HepG2 (cell line): ENCODE data around the gene GJB2.

ENCODE experiments used
- EZH2 ChIP-seq: conservative IDR thresholded peaks from 2 replicates; pipeline ENCODE4 v1.6.1; 2012; ENCODE audit warnings: mild to moderate bottlenecking, low read depth, low read length, moderate library complexity
- HINFP ChIP-seq: sonication (generic); formaldehyde crosslinking; IDR thresholded peaks from 2 replicates; pipeline ENCODE4 v1.4.0; 2020; ENCODE audit warnings: low read depth, mild to moderate bottlenecking, missing genetic modification reagents
- TIGD3 ChIP-seq: sonication (generic); formaldehyde crosslinking; IDR thresholded peaks from 2 replicates; pipeline ENCODE4 v1.5.1; 2020; ENCODE audit warnings: mild to moderate bottlenecking, missing genetic modification reagents, borderline replicate concordance
- ZBTB26 ChIP-seq: IDR thresholded peaks from 2 replicates; pipeline ENCODE4 v1.6.1; 2016; ENCODE audit warnings: missing compliant biosample characterization, missing genetic modification reagents, borderline replicate concordance
- ZNF460 ChIP-seq: sonication (generic); formaldehyde crosslinking; IDR thresholded peaks from 2 replicates; pipeline ENCODE4 v1.5.1; 2020; ENCODE audit warnings: missing genetic modification reagents, mild to moderate bottlenecking, borderline replicate concordance
- ZNF558 ChIP-seq: sonication (generic); formaldehyde crosslinking; IDR thresholded peaks from 2 replicates; pipeline ENCODE4 v1.9.0; 2022; ENCODE audit warnings: mild to moderate bottlenecking, missing genetic modification reagents, borderline replicate concordance
- TF ChIP-seq, protein P1 (sequence below): sonication (generic); formaldehyde crosslinking; conservative IDR thresholded peaks from 2 replicates; pipeline ENCODE4 v1.4.0; 2020; ENCODE audit warnings: missing genetic modification reagents
- TF ChIP-seq, protein P2 (sequence below): sonication (generic); formaldehyde crosslinking; IDR thresholded peaks from 2 replicates; pipeline ENCODE4 v1.5.0; 2020; ENCODE audit warnings: mild to moderate bottlenecking, missing genetic modification reagents, moderate library complexity
- TF ChIP-seq, protein P3 (sequence below), 2 experiments: IDR thresholded peaks; 2 replicates each; pipeline ENCODE4 v1.6.1; 2011 to 2012; ENCODE audit warnings: low read length in 2 of 2, borderline replicate concordance in 1 of 2, low read depth in 1 of 2, mild to moderate bottlenecking in 1 of 2, moderate library complexity in 1 of 2

DNA sequence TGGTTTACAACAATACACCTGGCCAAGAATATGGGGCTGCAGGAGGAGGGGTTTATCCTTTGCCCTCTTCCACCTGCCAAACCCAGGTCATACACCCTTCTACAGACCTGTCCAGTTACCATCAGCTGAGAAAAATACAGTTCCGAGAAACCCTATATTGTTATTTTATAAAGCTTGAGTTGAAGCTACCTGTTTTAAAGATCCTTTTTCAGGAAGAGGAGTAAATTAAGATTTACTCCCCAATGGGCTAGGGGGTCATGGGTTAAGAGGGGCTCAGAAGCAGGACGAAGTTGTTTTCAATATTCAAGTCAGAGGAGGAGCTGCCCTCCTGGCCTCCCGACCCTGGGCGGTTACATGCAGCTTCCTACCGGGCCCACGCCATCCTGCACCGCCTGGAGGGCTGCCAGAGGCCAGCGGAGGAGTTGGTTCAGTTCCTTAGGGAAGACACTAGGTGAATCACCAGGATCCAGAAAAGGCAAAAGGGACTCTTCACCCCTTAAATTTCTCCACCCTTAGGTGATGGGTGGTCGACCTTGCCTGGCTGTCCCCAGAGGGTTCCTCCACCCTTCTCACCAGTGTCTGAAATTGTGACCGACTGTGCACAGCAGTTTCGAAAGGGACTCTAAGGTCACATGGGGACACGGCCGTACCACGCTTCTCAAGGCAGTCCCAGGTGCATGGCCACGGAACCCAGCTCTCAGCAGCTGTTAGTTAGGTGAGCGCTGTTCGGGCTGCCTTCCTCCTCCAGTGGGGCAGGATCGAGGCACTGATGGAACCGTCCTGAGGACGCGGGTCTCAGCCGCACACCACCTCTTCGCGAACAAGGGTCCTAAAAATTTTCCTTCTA, 1.2 kb downstream of the GJB2 start:
- TF ChIP-seq EZH2 (no peak; the same call in 1 of the 2 replicates), ZBTB26 (no peak), ZNF460 (CRISPR knock-in tag) (no peak), TIGD3 (CRISPR knock-in tag) (no peak), HINFP (no peak), ZNF558 (CRISPR knock-in tag) (no peak)
- TF ChIP-seq, protein P1, sequence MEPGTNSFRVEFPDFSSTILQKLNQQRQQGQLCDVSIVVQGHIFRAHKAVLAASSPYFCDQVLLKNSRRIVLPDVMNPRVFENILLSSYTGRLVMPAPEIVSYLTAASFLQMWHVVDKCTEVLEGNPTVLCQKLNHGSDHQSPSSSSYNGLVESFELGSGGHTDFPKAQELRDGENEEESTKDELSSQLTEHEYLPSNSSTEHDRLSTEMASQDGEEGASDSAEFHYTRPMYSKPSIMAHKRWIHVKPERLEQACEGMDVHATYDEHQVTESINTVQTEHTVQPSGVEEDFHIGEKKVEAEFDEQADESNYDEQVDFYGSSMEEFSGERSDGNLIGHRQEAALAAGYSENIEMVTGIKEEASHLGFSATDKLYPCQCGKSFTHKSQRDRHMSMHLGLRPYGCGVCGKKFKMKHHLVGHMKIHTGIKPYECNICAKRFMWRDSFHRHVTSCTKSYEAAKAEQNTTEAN = no peak
- TF ChIP-seq, protein P2, sequence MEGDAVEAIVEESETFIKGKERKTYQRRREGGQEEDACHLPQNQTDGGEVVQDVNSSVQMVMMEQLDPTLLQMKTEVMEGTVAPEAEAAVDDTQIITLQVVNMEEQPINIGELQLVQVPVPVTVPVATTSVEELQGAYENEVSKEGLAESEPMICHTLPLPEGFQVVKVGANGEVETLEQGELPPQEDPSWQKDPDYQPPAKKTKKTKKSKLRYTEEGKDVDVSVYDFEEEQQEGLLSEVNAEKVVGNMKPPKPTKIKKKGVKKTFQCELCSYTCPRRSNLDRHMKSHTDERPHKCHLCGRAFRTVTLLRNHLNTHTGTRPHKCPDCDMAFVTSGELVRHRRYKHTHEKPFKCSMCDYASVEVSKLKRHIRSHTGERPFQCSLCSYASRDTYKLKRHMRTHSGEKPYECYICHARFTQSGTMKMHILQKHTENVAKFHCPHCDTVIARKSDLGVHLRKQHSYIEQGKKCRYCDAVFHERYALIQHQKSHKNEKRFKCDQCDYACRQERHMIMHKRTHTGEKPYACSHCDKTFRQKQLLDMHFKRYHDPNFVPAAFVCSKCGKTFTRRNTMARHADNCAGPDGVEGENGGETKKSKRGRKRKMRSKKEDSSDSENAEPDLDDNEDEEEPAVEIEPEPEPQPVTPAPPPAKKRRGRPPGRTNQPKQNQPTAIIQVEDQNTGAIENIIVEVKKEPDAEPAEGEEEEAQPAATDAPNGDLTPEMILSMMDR = no peak
- TF ChIP-seq, protein P3, sequence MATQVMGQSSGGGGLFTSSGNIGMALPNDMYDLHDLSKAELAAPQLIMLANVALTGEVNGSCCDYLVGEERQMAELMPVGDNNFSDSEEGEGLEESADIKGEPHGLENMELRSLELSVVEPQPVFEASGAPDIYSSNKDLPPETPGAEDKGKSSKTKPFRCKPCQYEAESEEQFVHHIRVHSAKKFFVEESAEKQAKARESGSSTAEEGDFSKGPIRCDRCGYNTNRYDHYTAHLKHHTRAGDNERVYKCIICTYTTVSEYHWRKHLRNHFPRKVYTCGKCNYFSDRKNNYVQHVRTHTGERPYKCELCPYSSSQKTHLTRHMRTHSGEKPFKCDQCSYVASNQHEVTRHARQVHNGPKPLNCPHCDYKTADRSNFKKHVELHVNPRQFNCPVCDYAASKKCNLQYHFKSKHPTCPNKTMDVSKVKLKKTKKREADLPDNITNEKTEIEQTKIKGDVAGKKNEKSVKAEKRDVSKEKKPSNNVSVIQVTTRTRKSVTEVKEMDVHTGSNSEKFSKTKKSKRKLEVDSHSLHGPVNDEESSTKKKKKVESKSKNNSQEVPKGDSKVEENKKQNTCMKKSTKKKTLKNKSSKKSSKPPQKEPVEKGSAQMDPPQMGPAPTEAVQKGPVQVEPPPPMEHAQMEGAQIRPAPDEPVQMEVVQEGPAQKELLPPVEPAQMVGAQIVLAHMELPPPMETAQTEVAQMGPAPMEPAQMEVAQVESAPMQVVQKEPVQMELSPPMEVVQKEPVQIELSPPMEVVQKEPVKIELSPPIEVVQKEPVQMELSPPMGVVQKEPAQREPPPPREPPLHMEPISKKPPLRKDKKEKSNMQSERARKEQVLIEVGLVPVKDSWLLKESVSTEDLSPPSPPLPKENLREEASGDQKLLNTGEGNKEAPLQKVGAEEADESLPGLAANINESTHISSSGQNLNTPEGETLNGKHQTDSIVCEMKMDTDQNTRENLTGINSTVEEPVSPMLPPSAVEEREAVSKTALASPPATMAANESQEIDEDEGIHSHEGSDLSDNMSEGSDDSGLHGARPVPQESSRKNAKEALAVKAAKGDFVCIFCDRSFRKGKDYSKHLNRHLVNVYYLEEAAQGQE (IDR thresholded peaks at IDR 0.05; ENCODE audit: borderline replicate concordance in 1 of 2, low read depth in 1 of 2, low read length in 2 of 2) = no peak
